Kidney epithelial cell (primary cell): ENCODE measurements around the gene ZDHHC14. TPM values are rescaled to one million over a fixed set of nuclear protein-coding genes. Genes with fewer than 3 reads are reported as not detected.

Source experiments
- DNase-seq: peaks from one replicate; pipeline ENCODE4 v3.0.0-alpha.2; 2010; ENCODE audit warnings: low read depth
- H3K27me3 ChIP-seq: 2 replicates; pipeline ENCODE4 v1.6.0; 2011; ENCODE audit warnings: low read length; ENCODE audit not compliant: control insufficient read depth, insufficient read depth
- H3K36me3 ChIP-seq: 2 replicates; pipeline ENCODE4 v1.5.1; 2011; ENCODE audit warnings: low read length; ENCODE audit not compliant: control insufficient read depth, insufficient read depth
- H3K4me3 ChIP-seq: 2 replicates; pipeline ENCODE4 v1.5.1; 2011; ENCODE audit warnings: low read depth, mild to moderate bottlenecking, control low read depth, low read length
- total RNA-seq: library from RNA; depleted of rRNA; stranded (reverse); fragments of >200 nt; gene quantifications from 2 replicates; pipeline ENCODE4 v1.2.3, GENCODE V29; 2015
- TF ChIP-seq, protein P1 (sequence below): IDR thresholded peaks from 2 replicates; pipeline ENCODE4 v1.5.1; 2011; ENCODE audit warnings: mild to moderate bottlenecking, moderate library complexity, low read length, control low read depth, inconsistent platforms; ENCODE audit not compliant: insufficient read depth, poor library complexity, severe bottlenecking

ZDHHC14 gene
- total RNA-seq, 1 donor from 2014 or later = 9.7 TPM

DNA sequence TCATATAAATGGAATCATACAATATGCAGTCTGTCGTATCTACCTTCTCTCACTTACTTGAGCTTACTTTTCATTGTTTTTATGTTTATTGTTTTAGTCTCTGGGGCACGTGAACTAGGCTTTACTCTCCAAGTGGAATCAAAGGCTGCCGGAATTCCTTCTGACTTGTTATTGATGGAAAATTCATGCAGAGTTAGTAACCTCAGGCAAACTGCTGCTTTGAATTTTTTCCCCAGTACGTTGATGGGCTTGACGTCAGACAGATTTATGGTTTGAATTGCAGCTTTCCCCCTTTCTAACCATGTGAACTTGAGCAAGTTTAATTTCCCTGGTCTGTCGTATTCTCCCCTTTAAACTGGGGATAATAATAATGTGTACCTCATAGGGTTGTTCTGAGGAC, 68.6 kb downstream of the ZDHHC14 start:
- Histone ChIP-seq H3K4me3 (no peak overlapping the region), H3K27me3 (no peaks in the 10 kb centered on the region), H3K36me3 (no peaks in the 10 kb centered on the region)
- TF ChIP-seq, protein P1, sequence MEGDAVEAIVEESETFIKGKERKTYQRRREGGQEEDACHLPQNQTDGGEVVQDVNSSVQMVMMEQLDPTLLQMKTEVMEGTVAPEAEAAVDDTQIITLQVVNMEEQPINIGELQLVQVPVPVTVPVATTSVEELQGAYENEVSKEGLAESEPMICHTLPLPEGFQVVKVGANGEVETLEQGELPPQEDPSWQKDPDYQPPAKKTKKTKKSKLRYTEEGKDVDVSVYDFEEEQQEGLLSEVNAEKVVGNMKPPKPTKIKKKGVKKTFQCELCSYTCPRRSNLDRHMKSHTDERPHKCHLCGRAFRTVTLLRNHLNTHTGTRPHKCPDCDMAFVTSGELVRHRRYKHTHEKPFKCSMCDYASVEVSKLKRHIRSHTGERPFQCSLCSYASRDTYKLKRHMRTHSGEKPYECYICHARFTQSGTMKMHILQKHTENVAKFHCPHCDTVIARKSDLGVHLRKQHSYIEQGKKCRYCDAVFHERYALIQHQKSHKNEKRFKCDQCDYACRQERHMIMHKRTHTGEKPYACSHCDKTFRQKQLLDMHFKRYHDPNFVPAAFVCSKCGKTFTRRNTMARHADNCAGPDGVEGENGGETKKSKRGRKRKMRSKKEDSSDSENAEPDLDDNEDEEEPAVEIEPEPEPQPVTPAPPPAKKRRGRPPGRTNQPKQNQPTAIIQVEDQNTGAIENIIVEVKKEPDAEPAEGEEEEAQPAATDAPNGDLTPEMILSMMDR = no peak
- DNase-seq = no peak

DNA sequence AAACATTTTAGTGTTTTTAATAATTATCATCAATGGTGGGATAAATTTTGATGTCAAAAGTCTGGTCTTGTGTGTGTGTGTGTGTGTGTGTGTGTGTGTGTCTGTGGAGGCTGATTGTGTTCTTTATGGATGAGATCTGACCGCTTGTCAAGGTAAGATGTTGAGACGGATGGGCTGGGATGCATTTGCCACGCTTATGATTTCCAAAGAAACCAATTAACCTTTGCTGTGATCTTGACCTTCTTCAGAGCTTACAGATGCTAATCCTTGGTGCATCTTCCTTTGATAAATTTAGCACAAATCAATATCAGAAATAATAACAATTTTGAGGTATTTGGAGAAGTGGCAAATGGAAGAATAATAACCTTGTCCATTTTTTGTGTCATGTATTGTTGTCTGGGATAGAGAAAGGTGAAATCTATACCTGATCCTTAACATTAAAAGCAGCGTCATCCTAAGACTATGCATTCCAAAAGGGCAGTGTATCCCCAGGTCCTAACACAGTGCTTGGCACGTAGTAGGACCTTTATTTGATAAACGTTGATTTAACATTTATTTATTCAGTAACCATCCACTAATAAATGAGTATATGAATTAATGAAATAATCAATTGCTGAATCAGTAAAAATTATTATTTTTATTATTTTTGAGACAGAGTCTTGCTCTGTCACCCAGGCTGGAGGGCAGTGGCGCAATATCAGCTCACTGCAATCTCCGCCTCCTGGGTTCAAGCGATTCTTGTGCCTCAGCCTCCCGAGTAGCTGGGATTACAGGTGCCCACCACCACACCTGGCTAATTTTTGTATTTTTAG, 70.1 kb downstream of the ZDHHC14 start:
- Histone ChIP-seq H3K36me3 (no peaks in the 10 kb centered on the region), H3K27me3 (no peaks in the 10 kb centered on the region), H3K4me3 (no peak overlapping the region)
- no peak for DNase-seq
- TF ChIP-seq, protein P1 = no peak

DNA sequence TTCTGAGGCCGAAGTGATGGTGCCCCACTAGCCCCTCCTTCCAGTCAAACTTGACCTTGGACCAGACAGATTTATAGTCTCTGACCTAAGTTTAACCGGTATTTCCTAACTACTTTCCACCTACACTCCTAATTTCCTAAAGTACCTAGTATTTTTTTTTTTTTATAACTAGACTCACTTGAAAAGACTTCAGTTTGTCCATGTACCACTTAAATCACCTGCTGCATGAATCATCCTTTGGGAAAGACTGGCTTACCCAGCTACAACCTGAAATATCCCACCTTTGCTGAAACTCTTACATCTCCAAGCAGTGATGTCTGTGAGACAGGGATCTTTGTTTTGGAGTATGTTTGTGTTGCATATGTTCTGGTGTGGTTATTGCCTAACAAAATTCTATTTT, 71.1 kb downstream of the ZDHHC14 start:
- Histone ChIP-seq H3K4me3 (no peak overlapping the region), H3K27me3 (no peaks in the 10 kb centered on the region), H3K36me3 (no peaks in the 10 kb centered on the region)
- TF ChIP-seq, protein P1 = no peak
- no peak for DNase-seq

DNA sequence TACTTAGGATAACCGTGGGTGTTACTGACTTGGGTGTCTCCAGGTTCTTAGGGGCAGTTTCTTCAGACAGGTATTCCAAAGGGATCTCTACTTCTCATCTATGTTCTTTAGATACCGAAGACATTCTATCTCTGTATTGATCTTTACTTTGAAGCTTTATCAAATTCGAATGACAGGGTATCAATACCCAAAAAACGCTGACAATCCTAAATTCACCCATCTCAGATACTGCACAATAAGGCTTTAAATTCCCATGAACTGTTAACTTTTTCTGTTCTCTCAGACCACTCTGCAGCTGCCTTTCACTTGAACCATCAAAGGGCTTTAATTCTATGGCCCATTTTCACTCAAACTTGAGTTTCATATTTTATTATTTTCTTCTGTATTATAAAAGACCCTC, 72.1 kb downstream of the ZDHHC14 start:
- DNase-seq = no peak
- H3K36me3 ChIP-seq = no peaks in the 10 kb centered on the region
- no peaks in the 10 kb centered on the region for H3K27me3 ChIP-seq
- H3K4me3 ChIP-seq = no peak overlapping the region
- TF ChIP-seq, protein P1 = no peak

DNA sequence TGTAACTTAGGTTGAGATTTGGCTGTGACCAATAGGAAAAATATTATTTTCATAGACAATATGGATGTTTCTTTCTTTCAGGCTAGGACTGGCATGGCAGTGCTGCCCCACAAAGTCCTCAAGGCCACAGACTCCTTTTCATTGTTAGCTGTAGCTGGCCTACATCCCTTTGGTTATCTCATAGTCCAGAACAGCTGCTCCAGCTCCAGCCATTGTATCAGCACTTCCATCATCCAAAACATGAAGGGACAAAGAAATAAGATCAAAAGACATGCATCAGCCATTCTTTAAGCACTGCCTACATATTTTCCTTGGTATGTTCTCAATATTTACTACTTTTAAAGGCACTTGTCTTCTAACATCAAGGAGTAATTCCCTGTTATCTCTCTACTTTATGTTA, 73.0 kb downstream of the ZDHHC14 start:
- H3K4me3 ChIP-seq = no peak overlapping the region
- no peaks in the 10 kb centered on the region for H3K36me3 ChIP-seq
- H3K27me3 ChIP-seq = no peaks in the 10 kb centered on the region
- TF ChIP-seq, protein P1 = no peak
- DNase-seq = no peak
